GM23338 (cell line): ENCODE results near the gene MANBA. TPM values are rescaled to one million over a fixed set of nuclear protein-coding genes. Genes with fewer than 3 reads are reported as not detected.

Source experiments
- ATAC-seq: fragments of 200-7000 bp; cut with Tn5 transposase; 3 replicates; pipeline ENCODE4 v1.9.1; 2020
- DNase-seq: peaks from one replicate; pipeline ENCODE4 v3.0.0-alpha.2; 2015; ENCODE audit warnings: low spot score
- H2AFZ ChIP-seq: fragments of 200-600 bp; sonication (generic); 2 replicates; pipeline ENCODE4 v1.8.0; 2016; ENCODE audit warnings: antibody characterized with exemption, mild to moderate bottlenecking, moderate library complexity
- H3F3A ChIP-seq: fragments of 200-600 bp; sonication (generic); replicated peaks from 2 replicates; pipeline ENCODE4 v1.8.0; 2017; ENCODE audit warnings: antibody characterized with exemption, mixed run types, low read depth
- H3K27ac ChIP-seq: fragments of 200-600 bp; sonication (generic); 2 replicates; pipeline ENCODE4 v1.6.1; 2016; ENCODE audit warnings: low read depth
- H3K27me3 ChIP-seq: fragments of 200-600 bp; sonication (generic); 2 replicates; pipeline ENCODE4 v1.8.0; 2016; ENCODE audit warnings: mild to moderate bottlenecking, mixed run types, moderate library complexity; ENCODE audit not compliant: insufficient read depth
- H3K36me3 ChIP-seq: fragments of 200-600 bp; sonication (generic); 2 replicates; pipeline ENCODE4 v1.8.0; 2016; ENCODE audit warnings: mild to moderate bottlenecking; ENCODE audit not compliant: insufficient read depth
- H3K4me1 ChIP-seq: fragments of 200-600 bp; sonication (generic); 2 replicates; pipeline ENCODE4 v1.8.0; 2016; ENCODE audit warnings: mild to moderate bottlenecking, moderate library complexity; ENCODE audit not compliant: insufficient read depth
- H3K4me2 ChIP-seq: fragments of 200-600 bp; sonication (generic); 2 replicates; pipeline ENCODE4 v1.7.1; 2017; ENCODE audit warnings: mixed run types
- H3K4me3 ChIP-seq: fragments of 200-600 bp; sonication (generic); 2 replicates; pipeline ENCODE4 v1.6.1; 2016; ENCODE audit warnings: mixed run types
- H3K79me2 ChIP-seq: fragments of 200-600 bp; sonication (generic); replicated peaks from 2 replicates; pipeline ENCODE4 v1.8.0; 2017; ENCODE audit warnings: mild to moderate bottlenecking; ENCODE audit not compliant: insufficient read depth
- H3K9me2 ChIP-seq: fragments of 200-600 bp; sonication (generic); 2 replicates; pipeline ENCODE4 v1.8.0; 2017; ENCODE audit not compliant: insufficient read depth
- H4K20me1 ChIP-seq: fragments of 200-600 bp; sonication (generic); replicated peaks from 2 replicates; pipeline ENCODE4 v1.8.0; 2017; ENCODE audit warnings: mild to moderate bottlenecking; ENCODE audit not compliant: insufficient read depth
- H3K27ac Mint-ChIP-seq: 2 replicates; pipeline ENCODE4 v1.8.0; 2020; ENCODE audit warnings: inconsistent platforms, mild to moderate bottlenecking, moderate library complexity, mixed read lengths
- H3K27me3 Mint-ChIP-seq: 3 replicates; pipeline ENCODE4 v1.8.0; 2022; ENCODE audit warnings: low read depth, mild to moderate bottlenecking, moderate library complexity, mixed read lengths, inconsistent platforms; ENCODE audit not compliant: insufficient read depth, poor library complexity
- H3K36me3 Mint-ChIP-seq: 3 replicates; pipeline ENCODE4 v1.8.0; 2021; ENCODE audit warnings: low read depth, mild to moderate bottlenecking, inconsistent platforms, moderate library complexity, mixed read lengths
- H3K4me1 Mint-ChIP-seq: 3 replicates; pipeline ENCODE4 v1.8.0; 2020; ENCODE audit warnings: mild to moderate bottlenecking, inconsistent platforms, mixed read lengths
- H3K4me3 Mint-ChIP-seq: 3 replicates; pipeline ENCODE4 v1.8.0; 2021; ENCODE audit warnings: moderate library complexity, mild to moderate bottlenecking, inconsistent platforms, mixed read lengths
- H3K9me3 Mint-ChIP-seq: 3 replicates; pipeline ENCODE4 v1.8.0; 2020; ENCODE audit warnings: moderate library complexity, mild to moderate bottlenecking, inconsistent platforms, mixed read lengths
- CREB1 ChIP-seq: fragments of 250-450 bp; sonication (Bioruptor Pico); IDR thresholded peaks from 2 replicates; pipeline ENCODE4 v1.5.0; 2020; ENCODE audit warnings: low read depth, mild to moderate bottlenecking, moderate library complexity
- EZH2phosphoT487 ChIP-seq: fragments of 200-600 bp; sonication (generic); IDR thresholded peaks from one replicate; pipeline ENCODE4 v1.8.1; 2018; ENCODE audit warnings: antibody characterized with exemption; ENCODE audit not compliant: unreplicated experiment
- JUNB ChIP-seq: IDR thresholded peaks from one replicate; pipeline ENCODE4 v1.6.1; 2016; ENCODE audit warnings: antibody characterized with exemption; ENCODE audit not compliant: unreplicated experiment
- NANOG ChIP-seq: IDR thresholded peaks from 2 replicates; pipeline ENCODE4 v1.6.1; 2016; ENCODE audit warnings: antibody characterized with exemption, borderline replicate concordance
- POLR2AphosphoS5 ChIP-seq: IDR thresholded peaks from 2 replicates; pipeline ENCODE4 v1.6.1; 2016; ENCODE audit warnings: antibody characterized with exemption, low read depth
- REST ChIP-seq: IDR thresholded peaks from one replicate; pipeline ENCODE4 v1.6.1; 2018; ENCODE audit warnings: antibody characterized with exemption; ENCODE audit not compliant: unreplicated experiment
- STAT1 ChIP-seq: IDR thresholded peaks from one replicate; pipeline ENCODE4 v1.6.1; 2016; ENCODE audit warnings: antibody characterized with exemption; ENCODE audit not compliant: unreplicated experiment
- ZNF114 ChIP-seq: fragments of 250-450 bp; sonication (Bioruptor Pico); IDR thresholded peaks from 2 replicates; pipeline ENCODE4 v1.5.0; 2020; ENCODE audit warnings: mild to moderate bottlenecking, moderate library complexity
- ZNF331 ChIP-seq: fragments of 250-450 bp; sonication (Bioruptor Pico); IDR thresholded peaks from 2 replicates; pipeline ENCODE4 v1.5.0; 2020; ENCODE audit warnings: low read depth, mild to moderate bottlenecking, moderate library complexity
- polyA plus RNA-seq: library from polyadenylated mRNA; unstranded; fragments of >200 nt; fragmentation: Nextera tagmentation; extraction: Ambion mirVana; gene quantifications from 2 replicates; pipeline ENCODE4 v1.2.1, GENCODE V29; 2016
- total RNA-seq: library from RNA; depleted of rRNA; stranded (reverse); fragments of >200 nt; shearing (Covaris generic); gene quantifications from 2 replicates; pipeline ENCODE4 v1.2.3, GENCODE V29; 2014
- TF ChIP-seq, protein P1 (sequence below), 2 experiments: fragments of 200-600 bp in 1 of 2; sonication (generic) in 1 of 2; conservative IDR thresholded peaks; 2 replicates each; pipeline versions ENCODE4 v1.5.1 to v1.6.1; 2016 to 2017; ENCODE audit warnings: antibody characterized with exemption in 2 of 2, low read depth in 2 of 2, mild to moderate bottlenecking in 2 of 2, moderate library complexity in 1 of 2
- TF ChIP-seq, protein P2 (sequence below): IDR thresholded peaks from 2 replicates; pipeline ENCODE4 v1.6.1; 2016; ENCODE audit warnings: antibody characterized with exemption

Gene MANBA
- total and polyA plus RNA-seq, 2 experiments from 2014 or later, result 13.2 to 54.3 TPM

GRCh38 chr4:102734591-102735385, 26.0 kb downstream of the MANBA start:
- Histone ChIP-seq H3K27me3 (no peaks in the 10 kb centered on the region), H3F3A (no peaks in the 10 kb centered on the region), H4K20me1 (no peaks in the 10 kb centered on the region), H3K4me3 (no peak overlapping the region), H3K4me1 (no peaks in the 10 kb centered on the region), H3K4me2 (no peak overlapping the region), H2AFZ (no peak overlapping the region), H3K27ac (no peak overlapping the region), H3K9me2 (no peaks in the 10 kb centered on the region), H3K79me2 (peaks cover 59% of the 10 kb centered on the region), H3K36me3 (no peaks in the 10 kb centered on the region)
- H3K27ac Mint-ChIP-seq, result no peak overlapping the region
- H3K27me3 Mint-ChIP-seq, result peaks cover 5% of the 10 kb centered on the region
- peaks cover 9% of the 10 kb centered on the region for H3K9me3 Mint-ChIP-seq
- peaks cover 18% of the 10 kb centered on the region for H3K36me3 Mint-ChIP-seq
- no peak overlapping the region; the same call in 2 of the 3 replicates for H3K4me3 Mint-ChIP-seq
- H3K4me1 Mint-ChIP-seq, result peaks cover 18% of the 10 kb centered on the region
- no peak for TF ChIP-seq ZNF114 (CRISPR knock-in tag)
- TF ChIP-seq, protein P1, sequence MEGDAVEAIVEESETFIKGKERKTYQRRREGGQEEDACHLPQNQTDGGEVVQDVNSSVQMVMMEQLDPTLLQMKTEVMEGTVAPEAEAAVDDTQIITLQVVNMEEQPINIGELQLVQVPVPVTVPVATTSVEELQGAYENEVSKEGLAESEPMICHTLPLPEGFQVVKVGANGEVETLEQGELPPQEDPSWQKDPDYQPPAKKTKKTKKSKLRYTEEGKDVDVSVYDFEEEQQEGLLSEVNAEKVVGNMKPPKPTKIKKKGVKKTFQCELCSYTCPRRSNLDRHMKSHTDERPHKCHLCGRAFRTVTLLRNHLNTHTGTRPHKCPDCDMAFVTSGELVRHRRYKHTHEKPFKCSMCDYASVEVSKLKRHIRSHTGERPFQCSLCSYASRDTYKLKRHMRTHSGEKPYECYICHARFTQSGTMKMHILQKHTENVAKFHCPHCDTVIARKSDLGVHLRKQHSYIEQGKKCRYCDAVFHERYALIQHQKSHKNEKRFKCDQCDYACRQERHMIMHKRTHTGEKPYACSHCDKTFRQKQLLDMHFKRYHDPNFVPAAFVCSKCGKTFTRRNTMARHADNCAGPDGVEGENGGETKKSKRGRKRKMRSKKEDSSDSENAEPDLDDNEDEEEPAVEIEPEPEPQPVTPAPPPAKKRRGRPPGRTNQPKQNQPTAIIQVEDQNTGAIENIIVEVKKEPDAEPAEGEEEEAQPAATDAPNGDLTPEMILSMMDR (conservative IDR thresholded peaks at IDR 0.05; ENCODE audit: low read depth in 2 of 2), result no peak
- no peak for TF ChIP-seq POLR2AphosphoS5
- no peak for TF ChIP-seq STAT1
- no peak for TF ChIP-seq REST
- TF ChIP-seq CREB1 (CRISPR knock-in tag), result no peak
- no peak for TF ChIP-seq JUNB
- ATAC-seq (no peak), DNase-seq (no peak)

- no peak for DNase-seq
- Histone ChIP-seq H2AFZ (no peak overlapping the region), H3K4me2 (no peak overlapping the region), H3K4me1 (no peaks in the 10 kb centered on the region), H3K9me2 (no peaks in the 10 kb centered on the region), H3K27me3 (no peaks in the 10 kb centered on the region), H3K27ac (no peak overlapping the region), H3K36me3 (no peaks in the 10 kb centered on the region), H3K4me3 (no peak overlapping the region), H3K79me2 (peaks cover 53% of the 10 kb centered on the region), H4K20me1 (no peaks in the 10 kb centered on the region), H3F3A (no peaks in the 10 kb centered on the region)
- no peak overlapping the region for H3K27ac Mint-ChIP-seq
- peaks cover 22% of the 10 kb centered on the region for H3K36me3 Mint-ChIP-seq
- peaks cover 5% of the 10 kb centered on the region for H3K27me3 Mint-ChIP-seq
- TF ChIP-seq POLR2AphosphoS5, result no peak
- TF ChIP-seq EZH2phosphoT487, result no peak
- no peak for TF ChIP-seq ZNF114 (CRISPR knock-in tag)
- no peak for TF ChIP-seq STAT1
- no peak for TF ChIP-seq NANOG
- TF ChIP-seq JUNB, result no peak
- TF ChIP-seq CREB1 (CRISPR knock-in tag), result no peak
- TF ChIP-seq, protein P1 (conservative IDR thresholded peaks at IDR 0.05; ENCODE audit: low read depth in 2 of 2), result no peak
- TF ChIP-seq, protein P2, sequence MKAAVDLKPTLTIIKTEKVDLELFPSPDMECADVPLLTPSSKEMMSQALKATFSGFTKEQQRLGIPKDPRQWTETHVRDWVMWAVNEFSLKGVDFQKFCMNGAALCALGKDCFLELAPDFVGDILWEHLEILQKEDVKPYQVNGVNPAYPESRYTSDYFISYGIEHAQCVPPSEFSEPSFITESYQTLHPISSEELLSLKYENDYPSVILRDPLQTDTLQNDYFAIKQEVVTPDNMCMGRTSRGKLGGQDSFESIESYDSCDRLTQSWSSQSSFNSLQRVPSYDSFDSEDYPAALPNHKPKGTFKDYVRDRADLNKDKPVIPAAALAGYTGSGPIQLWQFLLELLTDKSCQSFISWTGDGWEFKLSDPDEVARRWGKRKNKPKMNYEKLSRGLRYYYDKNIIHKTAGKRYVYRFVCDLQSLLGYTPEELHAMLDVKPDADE, result no peak
- no peak for TF ChIP-seq ZNF331 (CRISPR knock-in tag)
- peaks cover 9% of the 10 kb centered on the region for H3K9me3 Mint-ChIP-seq
- H3K4me3 Mint-ChIP-seq, result no peak overlapping the region
- H3K4me1 Mint-ChIP-seq, result peaks cover 18% of the 10 kb centered on the region
- ATAC-seq, result no peak
Observed at GRCh38 chr4:102734116-102734515, 26.7 kb downstream of the MANBA start.
